Glutamatergic neuron (in vitro differentiated cells): ENCODE results near the gene ZPBP2. TPM values are rescaled to one million over a fixed set of nuclear protein-coding genes. Genes with fewer than 3 reads are reported as not detected.
"Not testable (repeated sequence)": the region's sequence is repeated elsewhere in the genome, so short reads cannot be mapped to it uniquely, and the experiment has no call there.

ENCODE experiments used
- DNase-seq: peaks from one replicate; pipeline ENCODE4 v3.0.0; 2022
- H3K27ac Mint-ChIP-seq: one replicate; pipeline ENCODE4 v1.8.0; 2020; ENCODE audit warnings: mild to moderate bottlenecking, mixed read lengths, inconsistent platforms; ENCODE audit not compliant: unreplicated experiment
- H3K27me3 Mint-ChIP-seq: one replicate; pipeline ENCODE4 v1.8.0; 2020; ENCODE audit warnings: mild to moderate bottlenecking, moderate library complexity, mixed read lengths, inconsistent platforms; ENCODE audit not compliant: unreplicated experiment
- H3K36me3 Mint-ChIP-seq: one replicate; pipeline ENCODE4 v1.8.0; 2020; ENCODE audit warnings: mild to moderate bottlenecking, mixed read lengths, inconsistent platforms; ENCODE audit not compliant: unreplicated experiment
- H3K4me1 Mint-ChIP-seq: one replicate; pipeline ENCODE4 v1.8.0; 2020; ENCODE audit warnings: mild to moderate bottlenecking, low read depth, mixed read lengths, inconsistent platforms; ENCODE audit not compliant: unreplicated experiment
- H3K4me3 Mint-ChIP-seq: one replicate; pipeline ENCODE4 v1.8.0; 2020; ENCODE audit warnings: mild to moderate bottlenecking, mixed read lengths, inconsistent platforms; ENCODE audit not compliant: unreplicated experiment
- H3K9me3 Mint-ChIP-seq: one replicate; pipeline ENCODE4 v1.8.0; 2020; ENCODE audit warnings: mild to moderate bottlenecking, moderate library complexity, mixed read lengths, inconsistent platforms; ENCODE audit not compliant: unreplicated experiment
- CTCF ChIP-seq: fragments of 200-600 bp; sonication (generic); IDR thresholded peaks from one replicate; pipeline ENCODE4 v1.5.0; 2021; ENCODE audit not compliant: partially characterized antibody, unreplicated experiment
- total RNA-seq: library from RNA; stranded (reverse); fragmentation: NEBNext Ultra II Directional; extraction: Animal tissue kit (Norgen Biotek cat#: 25700); gene quantifications from one replicate; pipeline ENCODE4 v1.2.1, GENCODE V29; 2021; ENCODE audit not compliant: unreplicated experiment

ZPBP2 gene
- total RNA-seq, 1 donor from 2014 or later: not detected

- no peaks in the 10 kb centered on the region for H3K4me1 Mint-ChIP-seq
- no peak for TF ChIP-seq CTCF
- peaks cover 8% of the 10 kb centered on the region for H3K36me3 Mint-ChIP-seq
- no peak overlapping the region for H3K4me3 Mint-ChIP-seq
- no peak for DNase-seq
- H3K27me3 Mint-ChIP-seq: peaks cover 1% of the 10 kb centered on the region
- peaks cover 5% of the 10 kb centered on the region for H3K9me3 Mint-ChIP-seq
- no peak overlapping the region for H3K27ac Mint-ChIP-seq
These were observed 26.8 kb upstream of the ZPBP2 start for GRCh38 chr17:39841134-39841683.

DNA sequence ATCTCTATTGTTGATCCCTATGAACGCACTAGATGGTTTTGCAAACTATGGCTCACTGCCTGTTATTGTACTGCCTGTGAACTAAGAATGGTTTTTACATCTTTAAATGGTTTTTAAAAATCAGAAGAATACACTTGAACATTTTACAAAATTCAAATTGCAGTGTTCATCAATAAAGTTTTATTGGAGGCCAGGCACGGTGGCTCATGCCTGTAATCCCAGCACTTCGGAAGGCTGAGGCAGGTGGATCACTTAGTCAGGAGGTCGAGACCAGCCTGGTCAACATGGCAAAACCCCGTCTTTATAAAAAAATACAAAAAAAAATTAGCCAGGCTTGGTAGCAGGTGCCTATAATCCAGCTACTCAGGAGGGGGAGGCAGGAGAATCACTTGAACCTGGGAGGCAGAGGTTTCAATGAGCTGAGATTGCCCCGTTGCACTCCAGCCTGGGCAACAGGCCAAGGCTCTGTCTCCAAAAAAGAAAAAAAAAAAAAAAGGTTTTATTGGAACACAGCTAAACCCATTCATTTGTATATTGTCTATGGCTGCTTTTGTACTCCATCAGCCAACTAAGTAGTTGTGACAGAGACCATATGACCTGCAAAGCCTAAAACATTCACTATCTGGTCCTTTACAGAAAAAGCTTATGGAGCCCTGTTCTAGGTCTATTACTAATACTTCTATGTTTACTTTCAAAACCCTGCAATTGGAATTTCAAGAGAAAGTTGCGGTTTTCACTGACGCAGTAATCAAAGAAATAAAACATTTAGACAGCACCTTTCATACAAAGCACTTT, 22.8 kb upstream of the ZPBP2 start:
- no peak for TF ChIP-seq CTCF
- Mint-ChIP-seq H3K36me3 (no peaks in the 10 kb centered on the region), H3K27me3 (peaks cover 1% of the 10 kb centered on the region), H3K4me1 (peaks cover 5% of the 10 kb centered on the region), H3K27ac (no peak overlapping the region), H3K9me3 (no peaks in the 10 kb centered on the region), H3K4me3 (no peak overlapping the region)
- DNase-seq: no peak

- no peak overlapping the region for H3K27ac Mint-ChIP-seq
- no peaks in the 10 kb centered on the region for H3K9me3 Mint-ChIP-seq
- no peak for DNase-seq
- no peaks in the 10 kb centered on the region for H3K27me3 Mint-ChIP-seq
- H3K4me1 Mint-ChIP-seq: peaks cover 5% of the 10 kb centered on the region
- TF ChIP-seq CTCF: no peak
- no peaks in the 10 kb centered on the region for H3K36me3 Mint-ChIP-seq
- no peak overlapping the region for H3K4me3 Mint-ChIP-seq
These were observed 21.8 kb upstream of the ZPBP2 start for GRCh38 chr17:39846205-39846604.

- Mint-ChIP-seq H3K27ac (no peak overlapping the region), H3K4me1 (peaks cover 5% of the 10 kb centered on the region), H3K27me3 (no peaks in the 10 kb centered on the region), H3K36me3 (no peaks in the 10 kb centered on the region), H3K9me3 (no peaks in the 10 kb centered on the region), H3K4me3 (no peak overlapping the region)
- no peak for DNase-seq
- TF ChIP-seq CTCF: no peak
These were observed 19.4 kb upstream of the ZPBP2 start for GRCh38 chr17:39848600-39848999.

DNA sequence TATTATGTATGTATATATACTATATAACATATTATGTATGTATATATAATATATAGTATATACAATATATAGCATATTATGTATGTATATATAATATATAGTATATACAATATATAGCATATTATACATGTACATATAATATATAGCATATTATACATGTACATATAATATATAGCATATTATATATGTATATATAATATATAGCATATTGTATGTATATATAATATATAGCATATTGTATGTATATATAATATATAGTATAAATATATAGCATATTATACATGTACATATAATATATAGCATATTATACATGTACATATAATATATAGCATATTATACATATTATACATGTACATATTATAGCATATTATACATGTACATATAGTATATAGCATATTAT, 17.8 kb upstream of the ZPBP2 start:
- not testable (repeated sequence) for DNase-seq, H3K4me1 Mint-ChIP-seq, H3K27me3 Mint-ChIP-seq, H3K27ac Mint-ChIP-seq, H3K9me3 Mint-ChIP-seq, H3K36me3 Mint-ChIP-seq, H3K4me3 Mint-ChIP-seq
